HPDE6-E6E7 (cell line): ENCODE data around the gene SHISAL1.
"Not testable (repeated sequence)": the region's sequence is repeated elsewhere in the genome, so short reads cannot be mapped to it uniquely, and the experiment has no call there.

Experiments used
- DNase-seq: peaks from one replicate; pipeline ENCODE4 v3.0.0; 2011; ENCODE audit warnings: missing footprints; ENCODE audit errors: extremely low spot score

SHISAL1 gene

DNA sequence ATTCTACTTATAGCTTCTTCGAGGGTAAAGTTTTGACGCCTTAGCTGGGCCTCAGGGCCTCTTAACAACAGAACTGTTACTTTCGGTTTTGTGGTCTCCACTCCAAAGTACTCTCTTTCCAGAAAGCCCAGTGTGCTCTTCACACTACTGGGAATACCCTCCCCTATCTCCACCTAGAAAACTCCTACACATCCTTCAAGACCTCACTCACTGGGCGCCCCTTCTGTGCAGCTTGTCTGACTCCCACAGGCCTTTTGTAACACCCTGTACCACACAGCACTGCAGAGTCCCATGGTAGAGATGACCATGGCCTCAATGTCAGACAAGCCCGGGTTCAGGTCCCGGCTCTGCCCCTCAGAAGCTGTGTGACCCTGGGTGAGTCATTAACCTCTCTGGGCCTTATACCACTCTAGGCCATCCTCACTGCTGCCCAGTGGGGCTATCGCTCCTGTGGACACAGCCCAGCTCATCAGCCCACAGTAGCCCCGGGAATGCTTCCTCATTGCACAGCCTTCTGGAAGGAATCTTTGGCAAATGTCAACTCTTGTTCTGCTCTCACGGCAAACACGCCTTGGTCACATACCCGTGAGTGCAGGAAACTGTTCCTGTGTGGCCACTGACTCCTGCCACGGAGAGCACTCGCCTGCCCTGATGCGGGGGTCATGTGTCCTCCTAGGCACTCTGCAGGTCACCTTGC is 51.4 kb downstream of the SHISAL1 start:
- DNase-seq: no peak

DNA sequence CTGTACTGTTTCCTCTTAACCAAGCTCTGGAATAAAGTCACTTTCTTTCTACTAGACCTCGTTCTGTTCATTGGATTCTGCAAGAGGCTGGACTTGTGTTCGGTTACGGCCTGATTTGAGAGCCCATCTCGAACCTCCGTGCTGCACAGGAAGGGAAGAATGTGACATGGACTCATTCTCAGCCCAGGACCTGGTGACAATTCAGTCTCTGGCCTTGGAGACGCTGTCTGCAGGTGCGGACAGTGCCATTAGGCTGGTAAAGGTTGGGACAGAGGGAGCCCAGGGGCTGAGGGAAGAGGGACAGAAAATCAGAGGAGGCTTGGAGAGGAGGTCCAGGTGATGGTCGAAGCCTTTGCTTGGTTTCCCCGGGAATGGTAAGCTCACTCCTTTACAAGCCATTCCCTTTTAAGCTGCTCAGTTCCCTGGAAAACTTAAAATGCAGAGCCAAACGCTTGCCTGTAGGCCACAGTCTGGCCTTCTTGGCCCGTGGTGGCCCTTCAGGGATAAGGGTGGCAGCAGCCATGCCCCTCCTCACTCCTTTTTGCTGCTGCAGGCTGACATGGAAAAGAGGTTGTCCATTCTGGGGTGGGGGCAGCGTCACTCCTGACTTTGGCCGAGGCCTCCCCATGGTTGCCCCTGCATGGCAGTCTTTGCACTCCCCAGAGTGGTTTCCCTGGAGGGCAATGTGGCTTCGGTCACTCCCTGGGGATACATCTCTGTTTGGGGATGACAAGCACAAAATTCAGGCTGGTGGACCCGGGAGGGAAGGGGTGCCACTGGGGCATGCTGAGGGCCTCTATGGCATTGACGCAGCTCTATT is 52.3 kb downstream of the SHISAL1 start:
- DNase-seq: no peak

DNA sequence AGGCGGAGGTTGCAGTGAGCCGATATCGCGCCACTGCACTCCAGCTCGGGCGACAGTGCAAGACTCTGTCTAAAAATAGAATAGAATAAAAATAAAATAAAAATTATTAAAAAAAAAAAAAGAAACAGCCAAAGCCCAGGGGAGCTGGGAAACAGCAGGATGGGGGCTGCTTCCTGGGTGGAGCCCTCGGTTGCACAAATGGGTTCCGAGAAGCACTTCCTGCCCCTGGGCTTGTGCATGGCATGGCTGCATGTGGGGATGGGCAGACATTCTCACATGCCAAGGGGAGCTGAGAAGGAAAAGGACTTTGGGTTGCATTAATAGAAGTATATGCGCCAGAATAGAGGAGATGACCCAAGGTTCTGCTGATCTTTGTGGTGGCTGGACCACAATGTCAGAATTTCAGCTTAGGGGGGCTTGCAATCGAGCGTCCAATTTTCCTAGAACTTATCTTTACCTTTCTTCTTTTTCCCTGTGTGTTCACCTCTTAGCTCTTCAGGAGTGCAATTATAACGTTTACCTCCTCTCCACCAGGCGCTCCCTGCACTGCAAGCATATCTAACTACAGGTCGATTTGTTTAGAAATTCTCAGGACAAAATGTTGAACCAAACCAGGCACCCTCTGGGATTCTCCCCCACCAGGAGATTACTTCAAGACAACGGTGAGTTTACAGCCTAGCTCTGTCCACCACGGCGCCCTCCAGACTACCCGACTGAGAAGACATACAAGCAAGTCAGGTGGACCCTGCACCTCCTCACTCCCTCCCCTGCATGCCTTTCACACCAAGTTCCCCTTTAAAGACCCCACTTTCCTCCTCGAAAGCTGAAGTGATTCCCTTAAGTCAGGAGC is 53.2 kb downstream of the SHISAL1 start:
- no peak for DNase-seq

DNA sequence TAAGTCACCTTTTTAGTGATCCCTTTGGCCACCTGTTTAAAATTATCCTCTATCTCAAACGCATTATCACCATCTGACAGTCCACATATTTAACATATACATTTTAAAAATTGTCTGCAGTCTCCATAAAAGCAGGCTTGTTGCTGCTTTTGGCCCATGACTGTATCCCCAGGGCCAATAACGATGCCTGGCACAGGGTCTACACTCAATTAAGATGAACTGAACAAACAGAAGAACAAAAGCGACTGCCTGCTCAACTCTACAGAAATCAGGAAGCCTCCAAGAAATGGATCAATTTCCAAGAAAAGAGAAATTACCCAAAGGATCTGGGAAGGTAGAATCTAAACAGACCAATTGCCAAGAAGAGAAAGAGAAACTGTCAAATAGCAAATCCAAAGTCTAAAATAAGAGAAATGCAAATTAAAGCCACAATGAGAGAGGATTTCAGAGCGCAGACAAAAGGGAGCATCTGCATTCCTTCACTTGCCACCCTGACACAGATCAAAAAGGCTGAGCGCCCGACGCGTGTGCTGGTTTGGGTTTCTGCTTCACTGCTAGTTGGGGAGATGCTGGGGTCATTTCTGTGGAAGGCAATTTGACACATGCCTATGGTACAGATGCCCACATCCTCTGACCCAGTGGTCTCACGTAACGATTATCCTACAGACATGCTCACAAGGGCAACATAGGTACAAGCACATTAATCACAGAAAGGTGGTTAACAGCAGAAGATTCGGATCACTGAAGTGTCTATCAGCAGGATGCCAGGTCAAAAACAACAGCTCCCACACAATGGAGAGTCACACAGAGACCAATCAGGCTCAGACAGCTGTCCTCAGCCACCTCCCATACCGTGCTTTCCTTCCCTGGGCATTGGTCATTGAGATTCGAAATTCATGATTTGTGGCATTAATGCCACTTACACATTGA is 55.9 kb downstream of the SHISAL1 start:
- DNase-seq: no peak

DNA sequence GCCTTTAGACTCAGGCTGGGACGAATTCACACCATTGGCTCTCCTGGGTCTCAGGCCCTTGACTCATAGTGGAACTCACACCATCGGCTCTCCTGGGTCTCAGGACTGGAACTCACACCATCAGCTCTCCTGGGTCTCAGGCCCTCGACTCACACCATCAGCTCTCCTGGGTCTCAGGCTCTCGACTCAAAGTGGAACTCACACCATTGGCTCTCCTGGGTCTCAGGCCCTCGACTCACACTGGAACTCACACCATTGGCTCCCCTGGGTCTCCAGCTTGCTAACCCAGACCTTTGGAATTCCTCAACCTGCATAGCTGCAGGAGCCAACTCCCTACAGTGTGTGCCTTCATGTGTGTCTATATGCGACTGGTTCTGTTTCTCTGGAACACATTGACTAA is 56.7 kb downstream of the SHISAL1 start:
- DNase-seq: no peak

DNA sequence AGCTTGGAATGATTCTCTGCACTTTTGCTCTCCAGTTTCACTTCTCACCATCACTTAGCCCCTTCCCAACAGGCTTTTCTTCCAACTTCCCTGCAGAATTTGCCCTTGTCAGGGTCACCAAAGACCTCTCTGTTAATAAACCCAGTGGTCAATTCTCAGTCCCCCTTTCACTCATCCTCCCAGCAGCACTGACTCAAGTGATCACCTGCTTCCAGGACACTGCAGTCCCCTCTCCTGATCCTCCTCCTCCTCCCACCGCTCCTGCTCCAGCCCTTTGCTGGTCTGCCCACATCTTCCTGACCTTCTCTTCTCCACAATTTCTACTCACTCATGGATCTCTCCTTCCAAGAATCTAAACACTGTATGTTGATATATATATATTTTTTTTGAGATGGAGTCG is 57.9 kb downstream of the SHISAL1 start:
- DNase-seq: no peak

DNA sequence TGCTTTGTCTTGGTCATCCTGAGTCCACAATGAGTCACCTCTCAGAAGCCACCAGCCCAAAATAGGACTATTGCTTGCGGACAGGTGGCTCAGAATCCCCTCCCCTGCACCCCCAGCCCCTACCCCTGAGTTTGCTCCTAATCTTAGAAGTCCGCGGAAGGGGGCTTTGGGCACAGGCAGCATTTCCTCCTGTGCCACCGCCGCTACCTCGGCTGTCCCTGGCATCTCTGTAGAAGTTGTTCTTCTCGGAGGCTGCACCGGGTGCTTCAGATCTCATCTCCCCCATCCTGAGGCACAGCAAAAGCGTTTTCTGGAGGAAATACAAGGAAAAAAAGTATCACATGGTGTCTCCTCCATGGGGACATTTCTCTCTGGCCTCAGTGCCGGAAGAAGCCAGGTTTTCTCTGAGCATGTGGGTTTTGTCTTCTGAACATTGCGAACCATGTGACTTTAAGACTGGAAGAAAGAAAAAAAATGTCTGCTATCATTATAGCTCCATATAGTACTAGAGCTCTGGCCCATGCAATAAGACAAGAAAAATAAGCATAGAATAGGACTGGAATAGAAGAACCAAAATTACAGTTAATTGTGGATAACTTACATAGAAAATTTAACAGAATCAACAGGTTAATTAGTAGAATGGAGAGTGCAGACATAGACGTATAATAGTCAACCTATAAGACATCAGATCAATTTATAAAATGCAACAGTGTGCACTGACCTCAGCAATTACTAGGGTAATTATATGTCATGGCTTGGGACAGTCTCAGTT is 63.2 kb downstream of the SHISAL1 start:
- no peak for DNase-seq

DNA sequence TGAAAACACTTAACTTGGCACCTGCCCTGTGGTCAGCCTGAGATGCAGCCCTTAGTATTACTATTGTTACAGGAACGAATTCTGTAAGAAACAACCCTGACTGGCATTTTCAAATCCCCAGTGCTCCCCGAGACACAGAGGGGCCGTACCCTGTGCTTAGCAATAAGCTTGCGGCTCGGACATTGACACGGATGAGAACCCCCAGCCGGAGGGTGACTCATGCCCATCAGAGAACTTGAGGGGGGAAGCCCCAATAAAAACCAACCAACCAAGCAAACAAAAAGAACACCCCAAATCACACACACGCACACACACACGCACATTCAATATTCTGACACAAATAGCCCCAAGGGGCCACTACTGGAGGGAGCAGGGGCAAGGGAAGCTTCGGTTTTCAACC is 63.8 kb downstream of the SHISAL1 start:
- DNase-seq: no peak

DNA sequence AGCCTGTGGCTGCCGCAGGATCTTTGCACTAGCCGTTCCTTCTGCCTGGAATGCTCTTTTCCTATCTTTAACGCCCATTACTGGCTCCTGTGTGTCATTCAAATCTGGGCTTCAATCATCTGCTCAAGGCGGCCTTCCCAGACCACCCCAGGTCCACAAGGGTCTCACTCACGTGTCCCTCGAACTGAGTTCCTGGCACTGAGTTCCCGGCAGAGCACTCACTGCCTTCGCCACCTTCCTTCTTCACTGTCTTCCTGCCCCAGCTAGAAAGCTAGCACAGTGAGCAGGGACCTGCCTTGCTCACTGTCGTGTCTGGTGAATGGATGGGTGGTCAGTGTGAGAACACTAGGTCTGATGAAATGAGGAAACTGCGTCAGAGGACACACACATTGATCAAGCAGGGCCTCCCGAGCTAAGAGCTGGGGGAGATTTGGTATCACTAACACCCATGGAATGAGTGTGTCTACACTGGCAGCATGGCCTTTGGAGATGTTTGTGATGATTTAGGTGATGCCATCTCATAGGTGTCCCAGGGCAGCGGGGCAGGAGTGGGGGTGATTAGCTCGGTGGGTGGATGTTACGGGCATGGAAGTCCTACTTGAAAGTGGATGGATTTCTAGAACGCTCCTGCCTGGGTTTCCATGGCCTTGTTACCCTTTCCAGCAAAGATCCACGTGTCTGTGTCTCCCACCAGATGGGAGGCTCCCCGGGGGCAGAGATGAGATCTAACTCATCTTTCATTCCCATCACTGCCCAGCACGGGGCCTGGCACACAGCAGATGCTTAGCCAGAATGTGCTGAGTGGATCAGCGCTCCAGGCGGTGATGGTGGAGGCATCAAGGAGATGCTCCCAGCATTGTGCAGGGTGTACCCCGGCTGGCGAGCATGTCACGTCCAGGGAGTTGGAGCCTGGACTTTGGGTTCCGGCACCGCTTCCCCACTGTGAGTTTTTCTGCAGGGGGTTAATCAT is 64.5 kb downstream of the SHISAL1 start:
- no peak for DNase-seq

DNA sequence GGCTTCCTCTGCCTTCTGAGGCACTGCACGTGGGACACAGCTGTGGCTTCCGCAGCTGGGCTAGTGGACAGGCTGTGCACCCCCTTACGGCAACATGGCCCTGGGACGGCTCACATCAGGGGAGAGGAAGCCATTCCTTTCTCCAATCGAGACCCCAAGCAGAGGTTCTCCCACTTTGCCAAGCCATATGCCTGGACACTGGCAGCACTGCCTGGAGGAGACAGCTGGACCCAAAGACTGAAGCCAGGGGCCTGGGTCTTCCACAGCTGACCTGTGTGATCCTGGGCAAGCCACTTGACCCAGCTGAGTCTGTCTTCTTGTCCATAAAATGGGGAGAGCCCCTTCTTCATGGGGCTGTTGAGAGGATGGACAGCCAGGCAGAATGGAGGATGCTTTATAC is 65.4 kb downstream of the SHISAL1 start:
- DNase-seq: no peak

DNA sequence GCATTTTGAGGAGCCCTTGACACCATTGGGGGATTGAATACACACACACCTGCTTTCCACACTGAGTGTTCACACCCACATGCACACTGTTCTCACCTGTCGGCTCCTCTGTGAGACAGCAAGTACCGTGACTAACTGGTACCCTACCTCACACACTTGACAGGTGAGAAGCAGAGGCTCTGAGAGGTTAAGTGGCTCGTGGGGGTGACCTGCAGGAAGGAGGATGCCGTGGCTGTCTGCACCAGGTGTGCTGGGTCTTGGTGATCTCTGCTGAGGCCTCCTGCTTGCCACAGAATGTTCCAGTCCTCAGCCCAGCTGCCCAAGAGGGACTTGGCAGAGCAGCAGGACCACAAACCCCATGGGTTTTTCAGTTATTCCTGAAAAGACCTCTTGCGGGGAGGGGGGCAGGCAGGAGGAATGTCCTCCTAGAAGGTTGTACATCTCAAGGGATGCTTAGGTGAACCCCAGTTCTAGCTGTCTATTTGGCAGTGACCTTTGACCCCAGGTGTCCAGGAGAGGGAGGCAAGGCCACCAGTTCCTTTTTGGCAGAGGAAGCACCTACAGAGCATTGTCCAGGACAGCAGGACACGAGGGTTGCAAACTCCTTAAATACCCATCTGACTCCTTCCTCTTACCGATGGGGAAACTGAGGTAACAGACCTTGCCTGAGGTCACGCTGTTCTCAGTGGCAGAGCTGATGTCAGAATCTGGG is 66.0 kb downstream of the SHISAL1 start:
- no peak for DNase-seq

DNA sequence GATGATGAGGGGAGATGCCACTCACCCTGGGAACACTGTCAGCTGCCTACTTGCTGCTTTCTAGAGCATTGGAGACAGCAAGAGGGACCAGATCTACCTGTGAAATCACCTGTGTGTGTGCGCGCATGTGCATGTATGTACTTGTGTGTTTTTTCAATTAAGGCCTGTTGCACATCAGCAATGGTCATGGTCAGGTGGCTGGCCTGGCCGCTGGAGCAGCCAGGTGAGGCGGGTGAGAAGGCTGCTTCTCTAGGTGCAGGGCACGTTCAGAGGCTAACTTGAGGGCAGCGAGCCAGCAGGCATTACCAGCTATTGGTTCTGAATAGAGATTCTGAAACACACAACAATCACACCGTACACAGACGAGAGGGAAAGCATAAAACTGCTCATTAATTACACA is 66.9 kb downstream of the SHISAL1 start:
- DNase-seq: no peak

DNA sequence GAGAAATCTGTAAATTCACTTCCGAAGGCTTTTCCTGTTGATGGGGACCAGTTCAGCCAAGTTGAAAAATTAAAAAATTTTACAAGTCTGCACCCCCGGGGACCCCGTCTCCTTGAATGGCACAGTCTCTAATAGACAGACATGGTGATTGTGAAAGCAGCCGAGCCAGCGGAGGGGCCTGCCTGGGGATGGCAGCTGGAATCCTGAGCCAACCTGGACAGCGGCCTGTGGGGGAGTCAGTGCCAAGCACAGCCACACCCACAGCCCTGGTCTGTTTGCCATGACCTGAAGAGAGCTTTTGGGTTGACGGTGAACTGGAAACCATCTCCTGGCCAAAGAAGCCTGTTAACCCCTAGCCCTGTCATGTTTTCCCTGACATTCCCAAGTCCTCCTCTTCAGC is 67.3 kb downstream of the SHISAL1 start:
- DNase-seq: no peak

DNA sequence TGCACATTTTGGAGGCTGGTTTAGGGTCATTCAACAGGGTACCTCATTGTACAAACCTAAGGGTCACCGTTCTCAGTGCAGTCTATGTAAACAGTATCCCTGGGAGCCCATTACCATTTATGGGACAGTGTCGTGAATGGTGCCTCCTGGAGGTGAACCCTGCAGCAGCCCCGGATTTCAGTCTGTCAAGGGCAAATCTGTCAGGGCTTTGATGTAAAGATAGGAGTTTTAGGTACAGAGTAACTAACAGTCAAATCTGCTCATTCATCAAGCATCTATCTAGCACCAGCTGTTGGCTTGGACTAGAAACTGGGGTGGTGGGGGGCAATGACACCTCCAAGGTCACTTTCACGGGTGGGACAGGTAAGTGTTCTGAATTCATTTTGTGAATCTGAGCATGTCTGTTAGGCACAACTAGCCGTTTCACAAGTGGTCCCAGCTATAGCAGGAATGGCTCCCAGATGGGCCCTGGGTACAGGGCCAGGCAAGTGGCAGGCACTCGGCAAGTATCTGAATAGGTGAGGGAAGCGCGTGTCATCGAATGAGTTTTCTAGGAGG is 68.4 kb downstream of the SHISAL1 start:
- DNase-seq: no peak

DNA sequence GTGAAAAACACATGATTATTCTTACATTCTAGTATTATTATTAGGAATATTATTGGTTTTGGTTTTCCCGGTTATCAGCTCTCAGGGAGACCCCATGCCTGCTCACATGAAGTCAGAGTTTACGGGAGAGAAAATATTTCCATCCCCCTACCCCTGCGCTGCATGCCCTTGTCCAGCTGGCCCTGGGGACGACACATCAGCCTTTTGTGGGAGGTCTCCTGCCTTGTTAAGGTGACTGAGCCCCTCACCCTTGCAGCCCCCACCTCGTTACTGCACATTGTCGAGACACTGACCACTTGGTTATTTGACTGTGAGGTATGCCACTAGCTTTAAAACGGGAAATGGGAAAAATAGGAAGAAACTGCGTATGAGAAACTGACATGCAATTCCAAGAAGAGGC is 69.0 kb downstream of the SHISAL1 start:
- DNase-seq: no peak

DNA sequence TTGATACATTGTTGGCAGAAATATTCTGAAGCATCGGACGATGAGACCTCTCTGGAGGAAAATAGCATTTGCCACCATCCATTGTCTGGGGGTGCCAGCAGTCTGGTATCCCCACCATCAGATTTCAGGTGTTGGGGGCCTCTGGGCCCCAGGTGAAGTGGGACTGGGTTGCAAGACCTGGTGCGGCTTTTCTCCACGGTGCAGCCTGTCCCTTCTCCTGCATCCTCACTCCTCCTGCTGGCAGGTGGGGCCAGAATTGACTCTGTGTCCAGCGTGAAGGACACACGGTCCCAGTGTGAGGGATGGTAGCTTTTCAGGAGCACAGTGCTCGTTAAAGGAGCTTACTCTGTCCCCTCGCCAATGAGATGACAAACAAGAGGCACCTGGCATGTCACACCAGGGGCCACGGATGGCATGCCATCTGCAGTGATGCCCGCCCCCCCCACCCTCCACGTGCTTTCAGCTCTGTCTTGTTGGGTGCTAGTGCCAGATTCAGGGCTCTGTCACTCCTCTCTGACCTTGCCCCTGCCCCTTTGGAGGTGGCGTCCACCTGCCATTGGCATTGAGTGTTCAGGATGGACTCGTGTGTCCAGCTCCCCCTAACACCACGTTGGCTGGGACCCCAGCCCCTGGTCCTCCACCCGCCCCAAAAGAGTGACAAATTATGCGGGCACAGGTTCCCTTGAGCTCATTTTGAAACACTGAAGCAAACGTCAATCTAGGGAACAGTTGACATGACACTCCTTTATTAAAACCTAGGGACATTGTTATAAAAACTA is 69.6 kb downstream of the SHISAL1 start:
- no peak for DNase-seq

DNA sequence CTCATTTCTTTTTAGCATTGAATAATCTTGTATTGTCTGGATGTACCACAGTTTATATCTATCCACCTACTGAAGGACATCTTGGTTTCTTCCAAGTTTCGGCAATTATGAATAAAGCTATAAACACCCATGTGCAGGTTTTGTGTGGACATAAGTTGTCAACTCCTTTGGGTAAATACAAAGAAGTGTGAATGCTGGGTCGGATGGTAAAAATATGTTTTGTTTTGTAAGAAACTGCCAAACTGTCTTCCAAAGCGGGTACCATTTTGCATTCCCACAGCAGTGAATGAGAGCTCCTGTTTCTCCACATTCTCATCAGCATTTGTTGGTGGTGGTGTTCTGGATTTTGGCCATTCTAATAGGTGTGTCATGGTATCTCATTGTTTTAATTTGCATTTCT is 71.6 kb downstream of the SHISAL1 start:
- DNase-seq: not testable (repeated sequence)

DNA sequence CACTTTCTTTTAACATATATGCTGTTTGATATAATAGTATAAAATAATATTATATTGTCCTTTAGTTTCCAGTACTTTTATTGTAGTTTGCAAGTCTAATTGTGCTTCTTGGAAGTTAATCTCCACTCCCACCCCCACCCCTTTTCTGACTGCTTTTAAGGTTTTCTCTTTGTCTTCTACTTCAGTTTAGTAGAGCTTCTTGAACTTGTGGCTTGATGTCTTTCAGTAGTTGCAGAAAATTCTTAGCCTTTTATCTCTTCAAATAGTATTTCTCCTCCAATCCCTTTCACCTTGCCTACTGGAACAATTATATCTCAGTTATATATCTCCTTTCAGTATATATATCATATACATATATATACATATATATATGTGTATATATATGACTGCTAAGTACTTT is 75.5 kb downstream of the SHISAL1 start:
- no peak for DNase-seq
